Suprapubic skin (tissue), 4 donors: ENCODE measurements around the gene CYP4F8. TPM values are rescaled to one million over a fixed set of nuclear protein-coding genes. Genes with fewer than 3 reads are reported as not detected.
"Not testable (repeated sequence)": the region's sequence is repeated elsewhere in the genome, so short reads cannot be mapped to it uniquely, and the experiment has no call there.

ENCODE experiments used
- DNase-seq, 2 donors: peaks; one replicate each; pipeline ENCODE4 v3.0.0-alpha.2; 2019; ENCODE audit warnings: low spot score in 2 of 2
- H3K27ac ChIP-seq: fragments of 200-600 bp; sonication (generic); one replicate; pipeline ENCODE4 v1.5.1; 2019
- H3K27me3 ChIP-seq: fragments of 200-600 bp; sonication (generic); one replicate; pipeline ENCODE4 v1.5.1; 2019
- H3K36me3 ChIP-seq: fragments of 200-600 bp; sonication (generic); one replicate; pipeline ENCODE4 v1.5.1; 2019
- H3K4me1 ChIP-seq: fragments of 200-600 bp; sonication (generic); one replicate; pipeline ENCODE4 v1.5.1; 2019
- H3K4me3 ChIP-seq: fragments of 200-600 bp; sonication (generic); one replicate; pipeline ENCODE4 v1.5.1; 2019; ENCODE audit warnings: mild to moderate bottlenecking
- H3K9me3 ChIP-seq: fragments of 200-600 bp; sonication (generic); one replicate; pipeline ENCODE4 v1.5.1; 2019
- EP300 ChIP-seq: sonication (generic); formaldehyde crosslinking; IDR thresholded peaks from one replicate; pipeline ENCODE4 v1.6.1; 2017; ENCODE audit warnings: antibody characterized with exemption
- POLR2A ChIP-seq, 2 donors: fragments of 450-650 bp; IDR thresholded peaks; one replicate each; pipeline ENCODE4 v1.6.1; 2017; ENCODE audit warnings: antibody characterized with exemption in 2 of 2, mild to moderate bottlenecking in 2 of 2, moderate library complexity in 2 of 2
- POLR2AphosphoS5 ChIP-seq, 3 donors: sonication (generic); formaldehyde crosslinking; IDR thresholded peaks; one replicate each; pipeline ENCODE4 v1.6.1; 2017; ENCODE audit warnings: antibody characterized with exemption in 3 of 3
- WGBS: methylation state at CpG from one replicate; pipeline ENCODE4 v1.1.5; 2018; 5-methylcytosine and 5-hydroxymethylcytosine counted together
- total RNA-seq, 4 donors: library from RNA; depleted of rRNA; stranded (reverse); fragments of >200 nt; gene quantifications; one replicate each; pipeline ENCODE4 v1.1.0, GENCODE V29; 2016
- TF ChIP-seq, protein P1 (sequence below), 2 donors: fragments of 200-600 bp in 1 of 2; fragments of 450-650 bp in 1 of 2; sonication (generic) in 1 of 2; IDR thresholded peaks; one replicate each; pipeline ENCODE4 v1.5.1; 2016 to 2019; ENCODE audit warnings: antibody characterized with exemption in 2 of 2, mild to moderate bottlenecking in 1 of 2, moderate library complexity in 1 of 2

The CYP4F8 gene
- total RNA-seq, 4 donors from 2014 or later: 14.5 to 18.7 (median 14.9) TPM

DNA sequence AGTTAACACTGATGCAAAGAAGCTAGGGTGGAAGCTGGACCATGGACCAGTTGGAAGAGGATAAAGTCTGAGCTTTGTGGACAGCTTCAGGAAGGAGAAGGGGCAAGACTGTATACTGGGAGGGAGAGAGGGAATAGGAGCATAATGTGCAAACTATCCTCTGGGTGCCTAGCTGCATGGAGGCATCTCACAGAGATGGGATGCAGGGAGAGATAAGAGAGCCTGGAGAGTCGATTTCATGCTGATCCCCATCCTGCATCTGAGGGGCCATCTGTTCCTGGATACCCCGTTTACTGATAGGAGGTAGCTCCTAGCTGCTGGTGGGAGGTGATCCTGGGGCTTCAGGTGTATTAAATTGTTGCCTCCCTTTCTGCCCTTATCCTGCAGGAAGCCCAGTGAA is 34.5 kb downstream of the CYP4F8 start:
- H3K27me3 ChIP-seq: peaks cover 7% of the 10 kb centered on the region
- H3K9me3 ChIP-seq: no peaks in the 10 kb centered on the region
- H3K27ac ChIP-seq: no peak overlapping the region
- H3K36me3 ChIP-seq: no peaks in the 10 kb centered on the region
- no peak for DNase-seq
- no peak for TF ChIP-seq POLR2AphosphoS5 (IDR thresholded peaks at IDR 0.05)
- TF ChIP-seq, protein P1, sequence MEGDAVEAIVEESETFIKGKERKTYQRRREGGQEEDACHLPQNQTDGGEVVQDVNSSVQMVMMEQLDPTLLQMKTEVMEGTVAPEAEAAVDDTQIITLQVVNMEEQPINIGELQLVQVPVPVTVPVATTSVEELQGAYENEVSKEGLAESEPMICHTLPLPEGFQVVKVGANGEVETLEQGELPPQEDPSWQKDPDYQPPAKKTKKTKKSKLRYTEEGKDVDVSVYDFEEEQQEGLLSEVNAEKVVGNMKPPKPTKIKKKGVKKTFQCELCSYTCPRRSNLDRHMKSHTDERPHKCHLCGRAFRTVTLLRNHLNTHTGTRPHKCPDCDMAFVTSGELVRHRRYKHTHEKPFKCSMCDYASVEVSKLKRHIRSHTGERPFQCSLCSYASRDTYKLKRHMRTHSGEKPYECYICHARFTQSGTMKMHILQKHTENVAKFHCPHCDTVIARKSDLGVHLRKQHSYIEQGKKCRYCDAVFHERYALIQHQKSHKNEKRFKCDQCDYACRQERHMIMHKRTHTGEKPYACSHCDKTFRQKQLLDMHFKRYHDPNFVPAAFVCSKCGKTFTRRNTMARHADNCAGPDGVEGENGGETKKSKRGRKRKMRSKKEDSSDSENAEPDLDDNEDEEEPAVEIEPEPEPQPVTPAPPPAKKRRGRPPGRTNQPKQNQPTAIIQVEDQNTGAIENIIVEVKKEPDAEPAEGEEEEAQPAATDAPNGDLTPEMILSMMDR (IDR thresholded peaks at IDR 0.05): no peak
- TF ChIP-seq EP300: no peak
- TF ChIP-seq POLR2A (IDR thresholded peaks at IDR 0.05): no peak
- no peak overlapping the region for H3K4me3 ChIP-seq
- WGBS: 73% methylated on average over 2 of the region's 2 CpGs
- no peaks in the 10 kb centered on the region for H3K4me1 ChIP-seq

DNA sequence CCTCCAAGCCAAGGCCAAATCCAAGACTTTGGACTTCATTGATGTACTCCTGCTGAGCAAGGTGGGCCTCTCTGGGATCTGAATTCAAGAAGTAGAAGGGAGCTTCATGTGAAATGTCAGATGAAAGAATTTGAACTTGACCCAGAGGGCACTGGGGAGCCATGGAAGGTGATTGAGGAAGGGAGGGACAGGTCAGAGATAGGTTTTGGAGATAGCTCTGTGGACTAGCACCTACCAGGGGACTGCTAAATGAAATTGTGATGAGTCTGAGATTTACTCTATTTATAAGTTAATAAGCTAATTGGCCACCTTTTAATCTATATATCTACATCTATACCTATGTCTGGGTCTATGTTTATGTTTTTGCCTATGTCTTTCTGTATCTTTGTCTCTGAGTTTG is 35.1 kb downstream of the CYP4F8 start:
- H3K4me3 ChIP-seq, H3K27me3 ChIP-seq, H3K27ac ChIP-seq, H3K36me3 ChIP-seq, H3K9me3 ChIP-seq, H3K4me1 ChIP-seq, DNase-seq: not testable (repeated sequence)

DNA sequence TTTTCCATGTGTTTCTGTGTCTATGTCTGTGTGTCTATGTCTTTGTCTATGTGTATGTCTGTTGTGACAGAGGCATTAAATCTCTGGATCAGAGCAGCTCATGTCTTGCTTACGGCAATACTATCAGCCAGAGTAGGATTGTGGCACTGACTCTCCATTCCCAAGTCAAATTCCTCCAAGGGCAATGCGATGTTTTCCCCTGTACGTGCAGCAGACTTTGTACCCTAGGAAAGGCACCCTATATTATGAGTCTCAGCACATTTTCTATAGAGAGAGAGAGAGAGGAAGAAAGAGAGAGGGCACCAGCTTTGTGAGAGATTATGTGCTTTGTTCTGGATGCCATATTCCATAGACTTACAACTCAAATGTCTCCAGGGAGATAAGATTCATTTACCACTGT is 36.8 kb downstream of the CYP4F8 start:
- 87% methylated on average over 3 of the region's 3 CpGs for WGBS
- H3K4me1 ChIP-seq: no peaks in the 10 kb centered on the region
- H3K4me3 ChIP-seq: no peak overlapping the region
- no peaks in the 10 kb centered on the region for H3K36me3 ChIP-seq
- H3K27me3 ChIP-seq: peaks cover 7% of the 10 kb centered on the region
- no peaks in the 10 kb centered on the region for H3K9me3 ChIP-seq
- TF ChIP-seq, protein P1 (IDR thresholded peaks at IDR 0.05): no peak
- TF ChIP-seq EP300: no peak
- no peak for TF ChIP-seq POLR2A (IDR thresholded peaks at IDR 0.05)
- TF ChIP-seq POLR2AphosphoS5 (IDR thresholded peaks at IDR 0.05): no peak
- no peak overlapping the region for H3K27ac ChIP-seq
- no peak for DNase-seq

DNA sequence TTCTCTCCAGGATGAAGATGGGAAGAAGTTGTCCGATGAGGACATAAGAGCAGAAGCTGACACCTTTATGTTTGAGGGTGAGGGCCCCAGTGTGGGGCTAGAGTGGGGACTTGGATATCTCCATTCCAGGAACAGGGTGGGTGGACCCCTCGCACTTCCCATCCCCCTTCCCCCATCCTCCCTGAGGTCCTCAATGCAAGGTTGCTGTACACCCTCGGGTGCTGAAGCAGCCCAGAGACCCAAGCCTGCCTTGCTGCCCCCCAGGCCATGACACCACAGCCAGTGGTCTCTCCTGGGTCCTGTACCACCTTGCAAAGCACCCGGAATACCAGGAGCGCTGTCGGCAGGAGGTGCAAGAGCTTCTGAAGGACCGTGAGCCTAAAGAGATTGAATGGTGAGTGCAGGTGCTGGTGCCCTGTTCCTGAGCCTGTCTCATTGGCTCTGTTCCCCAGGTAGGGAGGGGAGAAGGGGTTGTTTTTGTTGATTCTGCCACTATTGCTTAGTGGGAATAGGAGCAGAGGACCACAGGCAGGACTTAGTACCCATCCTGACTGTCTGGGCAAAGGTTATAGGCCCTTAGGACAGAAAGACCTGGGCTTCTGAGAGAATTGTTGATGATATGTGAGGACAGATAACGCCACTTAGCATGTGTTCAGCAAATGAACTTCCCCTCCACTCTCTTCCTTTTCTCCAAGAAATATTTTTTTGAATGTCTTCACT is 37.7 kb downstream of the CYP4F8 start:
- Histone ChIP-seq H3K27me3 (peaks cover 7% of the 10 kb centered on the region), H3K9me3 (no peaks in the 10 kb centered on the region), H3K36me3 (no peaks in the 10 kb centered on the region), H3K4me3 (no peak overlapping the region), H3K4me1 (no peaks in the 10 kb centered on the region), H3K27ac (no peak overlapping the region)
- TF ChIP-seq EP300 (no peak), POLR2A (IDR thresholded peaks at IDR 0.05) (no peak), POLR2AphosphoS5 (IDR thresholded peaks at IDR 0.05) (no peak)
- TF ChIP-seq, protein P1 (IDR thresholded peaks at IDR 0.05): no peak
- WGBS: 75% methylated on average over 8 of the region's 8 CpGs
- no peak for DNase-seq

DNA sequence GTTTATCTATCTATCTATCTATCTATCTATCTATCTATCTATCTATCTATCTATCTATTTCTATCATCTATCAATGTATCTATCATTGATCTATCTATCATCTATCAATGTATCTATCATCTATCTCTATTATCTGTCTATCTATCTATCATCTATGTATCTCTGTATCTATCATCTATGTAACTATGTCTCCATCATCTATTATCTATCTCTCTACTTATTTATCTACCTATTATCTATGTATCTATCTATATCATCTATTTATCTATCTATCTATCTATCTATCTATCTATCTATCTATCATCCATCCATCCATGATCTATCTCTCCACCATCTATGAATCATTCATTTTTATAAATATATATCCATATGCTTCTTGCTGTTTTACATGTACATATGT is 41.4 kb downstream of the CYP4F8 start:
- TF ChIP-seq POLR2A (IDR thresholded peaks at IDR 0.05) (no peak), POLR2AphosphoS5 (IDR thresholded peaks at IDR 0.05) (no peak), EP300 (no peak)
- TF ChIP-seq, protein P1 (IDR thresholded peaks at IDR 0.05): no peak

DNA sequence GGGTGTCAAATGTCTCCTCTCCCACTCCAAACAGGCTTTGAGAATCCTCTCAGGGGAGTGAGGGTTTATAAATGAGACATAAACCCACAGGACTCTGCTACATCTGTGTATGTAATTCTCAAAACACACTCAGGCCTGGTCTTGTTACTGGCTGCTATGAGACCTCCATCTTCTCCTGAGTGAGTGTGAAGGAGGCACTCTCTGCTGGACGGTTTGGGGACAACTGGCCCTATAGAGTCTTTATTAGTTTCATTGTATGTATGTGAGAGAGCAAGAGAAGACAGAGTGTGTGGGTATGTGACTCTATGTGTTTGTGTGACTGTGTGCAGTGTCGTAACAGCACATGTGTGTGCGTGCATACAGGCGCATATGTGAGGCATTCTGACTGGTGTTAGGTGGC is 48.2 kb downstream of the CYP4F8 start:
- no peak for DNase-seq
- Histone ChIP-seq H3K4me1 (peaks cover 5% of the 10 kb centered on the region), H3K4me3 (no peak overlapping the region), H3K9me3 (no peaks in the 10 kb centered on the region), H3K27me3 (peaks cover 10% of the 10 kb centered on the region), H3K36me3 (no peaks in the 10 kb centered on the region), H3K27ac (no peak overlapping the region)
- 82% methylated on average over 4 of the region's 4 CpGs for whole genome bisulfite sequencing
- TF ChIP-seq EP300: no peak
- no peak for TF ChIP-seq POLR2A (IDR thresholded peaks at IDR 0.05)
- TF ChIP-seq POLR2AphosphoS5 (IDR thresholded peaks at IDR 0.05): no peak

More for the DNA sequence above, 41.4 kb downstream of the CYP4F8 start:
- no peak for DNase-seq
- no peak overlapping the region for H3K4me3 ChIP-seq
- H3K27me3 ChIP-seq: peaks cover 17% of the 10 kb centered on the region
- no peaks in the 10 kb centered on the region for H3K9me3 ChIP-seq
- no peak overlapping the region for H3K27ac ChIP-seq
- no peaks in the 10 kb centered on the region for H3K4me1 ChIP-seq
- no peaks in the 10 kb centered on the region for H3K36me3 ChIP-seq
